Measurements from ENCODE around the gene SPTB. TPM values are rescaled to one million over a fixed set of nuclear protein-coding genes. Genes with fewer than 3 reads are reported as not detected.

SPTB gene
- total and polyA plus RNA-seq, 10 of the 15 experiments (the other 5 are each of a cell fraction or from before 2014, with no cell fraction given): under 0.01 to 0.04 (median 0.02) TPM; not detected in 4

DNA sequence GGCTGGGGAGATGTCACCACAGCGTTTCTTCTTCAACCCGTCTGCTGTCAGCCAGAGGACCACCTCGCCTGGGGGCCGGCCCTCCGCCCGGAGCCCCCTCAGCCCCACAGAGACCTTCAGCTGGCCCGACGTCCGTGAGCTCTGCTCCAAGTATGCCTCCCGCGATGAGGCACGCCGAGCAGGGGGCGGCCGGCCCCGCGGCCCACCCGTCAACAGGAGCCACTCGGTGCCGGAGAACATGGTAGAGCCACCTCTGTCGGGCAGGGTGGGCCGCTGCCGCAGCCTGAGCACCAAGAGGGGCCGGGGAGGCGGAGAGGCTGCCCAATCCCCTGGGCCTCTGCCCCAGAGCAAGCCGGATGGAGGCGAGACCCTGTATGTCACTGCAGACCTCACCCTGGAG, 136.6 kb downstream of the SPTB start:
- Histone ChIP-seq H4K20me1 (ENCODE audit: control insufficient read depth, insufficient read depth) (no peaks in the 10 kb centered on the region), H3K4me1 (ENCODE audit: control insufficient read depth, insufficient read depth, low read length) (no peaks in the 10 kb centered on the region), H3K27me3 (replicated peaks in 1 of 2; ENCODE audit: control insufficient read depth in 2 of 2, insufficient read depth in 2 of 2, low read length in 1 of 2) (peaks cover 0 to 2% of the 10 kb centered on the region in 2 experiments; a peak in 1 of 4 replicates), H3K4me2 (ENCODE audit: control insufficient read depth, insufficient read depth) (no peak overlapping the region), H3K9ac (ENCODE audit: control insufficient read depth, insufficient read depth, low read length) (no peak overlapping the region), H3K9me3 (replicated peaks; ENCODE audit: control insufficient read depth, insufficient read depth, low read length) (no peaks in the 10 kb centered on the region; the same call in 2 of the 3 replicates), H3K27ac (ENCODE audit: control insufficient read depth, insufficient read depth) (no peak overlapping the region), H3K36me3 (ENCODE audit: control insufficient read depth in 2 of 2, insufficient read depth in 2 of 2, low read length in 1 of 2) (no peaks in the 10 kb centered on the region; a peak in 1 of 4 replicates), H2AFZ (ENCODE audit: control insufficient read depth, low read depth, low read length) (no peak overlapping the region), H3K79me2 (ENCODE audit: control insufficient read depth, insufficient read depth, low read length) (no peaks in the 10 kb centered on the region), H3K4me3 (no peak overlapping the region)
- POLR2A ChIA-PET: no interaction called here
- SMC1A ChIA-PET (ENCODE audit: uncharacterized antibody, unreplicated experiment): no interaction called here
- no TSS peak for BruUV-seq (replicated peaks)
- no peak for DNase-seq (ENCODE audit: low read depth, low spot score)
- ATAC-seq: no peak
- CTCF ChIA-PET: no interaction called here
- intact Hi-C loops (cut with micrococcal nuclease; ENCODE audit: unreplicated experiment) (no loop called here), in situ Hi-C loops (cut with MboI) (no loop called here)
- RAD21 ChIA-PET (ENCODE audit: unreplicated experiment): no interaction called here
- no peak for TF ChIP-seq JUND (IDR thresholded peaks at IDR 0.05; ENCODE audit: low read depth, low read length)
- no peak for TF ChIP-seq KDM1A (IDR thresholded peaks at IDR 0.05; ENCODE audit: borderline replicate concordance)
- TF ChIP-seq NR2F1 (conservative IDR thresholded peaks at IDR 0.05): no peak
- TF ChIP-seq POLR2A (IDR thresholded peaks at IDR 0.05; ENCODE audit: low read depth, low read length): no peak
- no peak for TF ChIP-seq GABPA (IDR thresholded peaks at IDR 0.05; ENCODE audit: low read depth)
- TF ChIP-seq, protein P1, sequence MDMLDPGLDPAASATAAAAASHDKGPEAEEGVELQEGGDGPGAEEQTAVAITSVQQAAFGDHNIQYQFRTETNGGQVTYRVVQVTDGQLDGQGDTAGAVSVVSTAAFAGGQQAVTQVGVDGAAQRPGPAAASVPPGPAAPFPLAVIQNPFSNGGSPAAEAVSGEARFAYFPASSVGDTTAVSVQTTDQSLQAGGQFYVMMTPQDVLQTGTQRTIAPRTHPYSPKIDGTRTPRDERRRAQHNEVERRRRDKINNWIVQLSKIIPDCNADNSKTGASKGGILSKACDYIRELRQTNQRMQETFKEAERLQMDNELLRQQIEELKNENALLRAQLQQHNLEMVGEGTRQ (IDR thresholded peaks at IDR 0.05; ENCODE audit: borderline replicate concordance, low read depth, low read length): no peak
- TF ChIP-seq SMAD1 (IDR thresholded peaks at IDR 0.05; ENCODE audit: low read depth, partially characterized antibody): no peak
- no peak for TF ChIP-seq NFIC (IDR thresholded peaks at IDR 0.05; ENCODE audit: low read depth, low read length)
- TF ChIP-seq SIN3A (IDR thresholded peaks at IDR 0.05; ENCODE audit: low read depth, low read length): no peak
- FAIRE-seq: no peak
- 60% methylated on average over 22 of the region's 27 CpGs for WGBS (ENCODE audit: insufficient coverage, insufficient replicate concordance, low lambda C conversion rate, missing lambda C conversion rate)
